T-helper 1 cell (primary cell): ENCODE data around the gene KIF26B.

ENCODE experiments used
- DNase-seq, 5 donors: peaks; one replicate each; pipeline ENCODE4 v3.0.0-alpha.2; 2012 to 2020

The KIF26B gene

GRCh38 chr1:245245021-245245667 lies 90.4 kb downstream of the KIF26B start:
- no peak for DNase-seq

DNA sequence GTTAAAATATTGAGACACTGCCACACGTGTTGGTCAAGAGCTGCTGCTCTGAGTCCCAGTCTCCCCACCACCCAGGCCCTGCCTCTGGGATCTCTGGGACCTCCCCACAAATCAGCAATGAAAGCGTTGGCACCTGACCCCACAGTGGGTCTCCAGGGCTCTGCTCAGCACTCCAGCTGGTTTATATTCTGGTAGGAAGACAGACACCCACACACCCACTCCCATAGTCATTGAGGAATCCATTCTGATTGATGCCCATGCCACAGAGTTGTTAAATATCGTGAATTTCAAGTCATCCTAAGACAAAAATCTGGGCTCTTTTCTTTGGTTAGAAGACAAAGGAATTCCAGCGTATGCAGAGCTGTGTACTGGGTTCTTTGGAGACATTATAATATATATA lies 91.6 kb downstream of the KIF26B start:
- DNase-seq = no peak

- DNase-seq = no peak
Measured at GRCh38 chr1:245247356-245247755, 92.6 kb downstream of the KIF26B start.

DNA sequence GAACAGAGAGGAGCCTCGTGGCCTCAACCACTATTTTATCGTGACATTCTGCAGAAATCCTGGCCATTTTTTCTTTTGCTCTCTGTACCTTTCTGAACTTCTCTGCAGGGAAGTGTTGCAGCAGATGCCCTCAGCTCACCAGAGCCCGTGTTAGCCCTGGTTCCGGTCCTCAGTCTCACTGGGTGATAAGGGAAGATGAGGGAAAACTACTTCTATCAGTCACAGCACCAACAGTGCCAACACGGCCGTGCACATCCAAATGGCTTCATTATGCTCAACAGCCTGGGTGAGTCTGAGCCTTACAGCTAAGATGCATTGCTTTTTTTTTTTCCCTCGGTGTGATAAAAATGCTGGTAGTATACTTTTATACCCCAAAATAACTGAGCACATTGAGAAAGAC lies 93.0 kb downstream of the KIF26B start:
- DNase-seq = no peak

DNA sequence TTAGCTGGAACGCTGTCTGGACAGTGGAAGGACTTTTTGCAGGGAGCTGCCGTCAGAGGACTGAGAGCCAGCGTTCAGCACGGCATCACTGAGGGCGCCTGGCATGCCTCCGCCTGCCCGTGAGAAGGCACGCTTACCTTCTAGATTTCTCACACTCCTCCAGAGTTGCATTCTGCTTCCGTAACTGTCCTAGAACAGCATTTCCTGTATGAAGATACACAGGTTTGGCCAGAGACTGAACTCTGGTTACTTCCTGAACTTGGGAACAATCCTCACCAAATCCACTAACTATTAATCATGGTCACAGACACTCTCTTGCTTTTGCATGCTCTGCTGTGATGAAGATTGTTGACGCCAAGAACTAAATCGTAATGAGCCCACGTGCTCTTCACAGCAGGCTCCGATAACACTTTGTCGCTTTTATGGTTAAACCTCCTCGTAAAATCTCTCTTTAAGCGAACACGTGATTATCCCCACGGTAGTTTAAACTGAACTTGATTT lies 93.5 kb downstream of the KIF26B start:
- DNase-seq = no peak

DNA sequence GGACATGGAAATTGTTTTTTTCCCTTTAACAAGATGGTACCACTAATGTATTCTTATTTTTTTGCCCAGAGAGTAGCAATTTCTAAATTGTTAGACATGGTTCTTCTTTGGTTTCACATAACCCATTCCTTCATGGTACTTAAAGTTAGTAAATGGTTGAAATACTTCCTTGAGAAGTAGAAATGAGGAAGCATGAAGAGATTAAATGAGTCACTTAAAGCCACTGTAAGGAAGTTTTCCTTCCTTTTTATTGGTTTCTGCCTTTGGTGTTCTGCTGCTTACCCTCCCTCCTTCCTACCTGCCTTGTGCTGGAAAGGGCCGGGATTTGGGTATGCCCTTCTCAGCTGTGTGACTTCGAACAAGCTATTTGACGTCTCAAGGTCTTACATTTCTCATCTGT lies 101.0 kb downstream of the KIF26B start:
- no peak for DNase-seq

DNA sequence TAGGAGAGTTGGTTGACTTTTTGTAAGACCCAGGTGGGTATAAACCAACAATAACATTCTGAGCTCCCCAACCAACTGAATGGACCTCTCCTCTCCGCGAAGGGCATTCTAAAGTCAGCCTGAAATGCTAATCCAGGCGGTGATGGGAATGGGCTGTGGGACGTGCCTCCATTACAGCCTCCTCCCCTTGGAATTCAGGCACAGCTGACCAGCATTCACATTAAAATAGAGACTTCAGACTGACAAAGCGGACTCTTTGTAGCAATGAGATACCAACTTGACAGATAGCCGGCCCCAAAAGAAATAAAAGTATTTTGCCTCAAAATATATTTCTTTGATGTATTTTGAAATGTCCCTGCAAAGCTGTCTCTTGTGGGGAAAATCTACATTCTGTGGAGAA lies 101.7 kb downstream of the KIF26B start:
- no peak for DNase-seq

DNA sequence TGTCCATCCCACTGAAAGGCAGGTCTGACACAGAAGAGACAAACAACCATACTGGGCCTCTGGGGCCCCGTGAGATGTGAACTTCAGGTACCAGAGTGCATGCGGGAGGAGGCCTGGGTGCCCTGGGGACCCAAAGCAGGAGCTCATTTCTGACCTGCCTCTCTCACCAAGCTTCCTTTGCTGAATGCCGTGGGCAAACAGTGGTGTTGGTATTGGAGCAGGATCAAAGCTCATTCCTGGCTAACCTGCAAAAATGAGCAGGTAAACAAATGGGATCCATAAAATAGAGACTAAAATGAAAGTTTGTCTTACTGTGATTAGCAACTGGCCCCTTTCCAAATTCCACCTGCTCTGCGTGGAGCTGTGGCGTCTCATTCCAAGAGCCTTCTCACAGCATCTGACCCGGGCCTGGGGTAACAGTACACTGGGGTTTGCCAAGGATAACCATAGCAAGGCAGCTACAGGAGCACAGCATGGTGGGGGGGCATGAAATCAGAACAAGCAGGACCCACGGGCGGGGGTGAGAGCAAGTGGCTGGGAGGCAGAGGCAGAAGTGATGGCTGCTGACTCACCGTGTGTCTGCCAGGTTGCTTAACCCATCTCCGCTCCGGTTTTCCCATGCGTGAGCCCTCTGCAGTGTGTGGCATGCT lies 103.6 kb downstream of the KIF26B start:
- no peak for DNase-seq

GRCh38 chr1:245260110-245260882 lies 105.5 kb downstream of the KIF26B start:
- no peak for DNase-seq

- no peak for DNase-seq
Measured at GRCh38 chr1:245260883-245261282, 106.1 kb downstream of the KIF26B start.

- no peak for DNase-seq
Measured at GRCh38 chr1:245261786-245262185, 107.0 kb downstream of the KIF26B start.

GRCh38 chr1:245263529-245264095 lies 108.8 kb downstream of the KIF26B start:
- DNase-seq = no peak

DNA sequence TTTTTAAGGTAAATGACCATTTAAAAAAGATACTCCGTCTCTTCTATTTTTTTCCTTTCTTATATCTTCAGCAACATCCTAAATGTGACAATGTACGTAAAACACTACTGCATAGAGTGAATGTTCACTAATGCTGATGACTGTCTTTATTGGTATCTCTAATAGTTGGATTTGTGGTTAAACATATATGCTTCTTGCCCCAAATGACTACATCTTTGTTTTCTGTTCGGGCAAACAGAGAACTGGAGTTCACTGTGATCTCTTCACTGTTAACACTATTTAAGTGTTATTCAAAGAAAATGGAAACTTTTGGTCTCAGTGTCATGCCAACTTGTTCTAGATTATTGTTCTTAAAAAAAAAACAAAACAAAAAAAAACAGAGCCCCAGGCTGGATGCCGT lies 109.4 kb downstream of the KIF26B start:
- DNase-seq = no peak

DNA sequence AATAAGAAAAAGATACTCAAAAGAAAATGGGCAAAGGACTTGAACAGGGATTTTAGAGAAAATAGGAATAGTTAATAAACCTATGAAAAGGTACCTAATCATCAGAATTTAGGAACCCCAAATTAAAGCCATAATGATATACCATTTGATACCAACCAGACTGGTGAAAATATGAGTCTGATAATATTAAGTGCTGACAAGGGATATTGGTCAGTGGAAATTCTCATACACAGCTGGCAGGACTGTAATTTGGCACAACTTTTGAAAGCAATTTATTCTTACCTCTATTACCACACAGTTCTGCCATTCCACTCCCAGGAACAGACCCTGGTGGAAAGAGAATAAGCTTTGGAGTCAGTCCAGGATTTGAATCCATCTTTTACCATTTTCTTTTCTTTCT lies 111.3 kb downstream of the KIF26B start:
- no peak for DNase-seq

GRCh38 chr1:245270063-245270462 lies 115.3 kb downstream of the KIF26B start:
- DNase-seq = no peak

- DNase-seq = no peak
Measured at GRCh38 chr1:245270972-245271371, 116.2 kb downstream of the KIF26B start.

DNA sequence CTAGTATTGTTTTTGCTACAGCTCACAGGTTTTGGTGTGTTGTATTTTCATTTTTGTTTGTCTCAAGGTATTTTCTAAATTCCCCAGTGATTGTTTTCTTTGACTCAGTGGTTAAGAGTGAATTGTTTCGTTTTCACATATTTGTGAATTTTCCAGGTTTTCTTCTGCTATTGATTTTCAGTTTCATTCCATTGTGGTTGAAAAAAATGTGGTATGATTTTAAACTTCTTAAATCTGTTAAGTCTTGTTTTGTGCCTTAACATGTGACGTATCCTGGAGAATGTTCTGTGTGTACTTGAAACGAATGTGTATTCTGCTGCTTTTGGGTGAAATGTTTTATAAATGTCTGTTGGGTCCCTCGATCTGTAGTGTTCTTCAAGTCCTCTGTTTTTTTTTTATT lies 117.9 kb downstream of the KIF26B start:
- DNase-seq = no peak

DNA sequence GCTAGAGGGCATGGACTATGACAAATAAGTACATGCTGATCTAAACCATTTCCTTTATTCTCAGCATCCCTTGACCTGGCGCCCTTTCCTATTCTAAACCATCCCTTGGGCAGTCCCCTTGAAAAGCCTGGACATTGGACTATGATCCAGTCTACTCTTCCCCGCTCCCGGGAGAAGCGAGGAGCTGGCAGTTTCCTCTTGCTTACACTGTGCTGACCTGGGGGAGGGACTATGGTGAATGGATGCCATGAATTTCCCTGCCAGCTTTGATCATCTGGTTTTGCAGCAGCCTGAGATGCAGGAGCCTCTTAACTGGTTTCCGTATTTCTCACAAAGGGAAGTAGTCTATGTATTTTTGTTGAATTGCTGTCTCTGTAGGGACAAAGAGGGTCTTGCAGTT lies 121.7 kb downstream of the KIF26B start:
- DNase-seq = no peak

DNA sequence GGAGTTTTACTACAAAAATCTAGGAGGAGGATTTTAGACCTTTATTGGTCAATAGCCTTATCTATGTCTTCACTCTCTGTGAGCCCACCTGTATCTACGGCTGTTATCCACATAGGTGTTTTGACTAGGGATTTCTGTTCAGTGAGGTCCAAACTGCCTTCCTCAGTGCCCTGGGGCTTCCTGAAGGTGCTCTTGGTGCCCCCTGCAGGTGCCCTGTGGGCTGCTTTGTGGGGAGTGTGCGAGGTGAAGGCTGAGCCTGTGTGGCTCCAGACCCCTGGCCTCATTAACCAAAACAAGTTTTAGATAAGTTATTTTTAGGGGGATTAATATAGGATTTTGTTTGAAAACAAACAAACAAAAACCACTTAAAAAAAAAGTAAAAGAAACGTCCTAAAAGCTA lies 122.5 kb downstream of the KIF26B start:
- no peak for DNase-seq

DNA sequence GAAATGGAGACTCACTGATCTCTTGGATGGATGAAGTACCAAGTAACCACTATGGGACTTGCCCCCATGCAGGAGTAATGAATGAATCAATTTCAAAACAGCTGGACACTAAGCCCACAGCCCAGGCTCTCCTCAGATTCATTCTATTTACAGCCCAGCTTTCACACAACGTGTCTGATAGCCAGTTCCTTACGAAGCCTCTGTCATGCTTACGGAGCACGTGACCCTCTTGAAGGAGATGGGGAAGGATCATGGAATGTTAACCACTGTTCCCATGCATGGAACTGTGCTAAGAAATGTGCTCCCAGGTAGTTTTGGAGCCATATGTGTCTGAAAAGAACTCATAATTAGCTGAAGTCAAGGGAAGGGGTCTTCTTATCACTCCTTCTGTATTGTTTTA lies 124.1 kb downstream of the KIF26B start:
- DNase-seq = no peak

DNA sequence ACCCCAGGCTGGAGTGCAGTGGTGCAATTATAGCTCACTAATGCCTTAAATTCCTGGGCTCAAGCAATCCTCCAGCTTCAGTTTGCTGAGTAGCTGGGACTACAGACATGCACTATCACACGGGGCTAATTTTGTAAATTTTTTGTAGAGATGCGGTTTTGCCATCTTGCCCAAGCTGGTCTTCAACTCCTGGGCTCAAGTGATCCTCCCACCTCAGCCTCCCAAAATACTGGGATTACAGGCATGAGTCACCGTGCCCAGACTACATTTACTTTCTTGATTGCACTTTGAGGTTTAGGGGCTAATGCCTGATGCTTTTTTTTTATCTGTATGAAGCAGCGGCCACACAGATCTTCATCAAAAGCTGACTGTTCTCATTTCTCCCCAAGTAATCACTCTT lies 124.6 kb downstream of the KIF26B start:
- no peak for DNase-seq

GRCh38 chr1:245283001-245283400 lies 128.2 kb downstream of the KIF26B start:
- no peak for DNase-seq

GRCh38 chr1:245285168-245285567 lies 130.4 kb downstream of the KIF26B start:
- no peak for DNase-seq

GRCh38 chr1:245288796-245289195 lies 134.0 kb downstream of the KIF26B start:
- no peak for DNase-seq
